Adipose tissue (tissue), 3 donors: Measurements from ENCODE around the gene ZNF124. TPM values are rescaled to one million over a fixed set of nuclear protein-coding genes. Genes with fewer than 3 reads are reported as not detected.
"Not testable (repeated sequence)": the region's sequence is repeated elsewhere in the genome, so short reads cannot be mapped to it uniquely, and the experiment has no call there.

Experiments
- H3K27ac ChIP-seq: one replicate; pipeline ENCODE4 v1.5.1; 2013; ENCODE audit warnings: low read depth, low read length
- WGBS, 3 donors: extraction: QIAGEN DNeasy Blood & Tissue Kit; methylation state at CpG; one replicate each; pipeline ENCODE4 v1.1.7; 2013; 5-methylcytosine and 5-hydroxymethylcytosine counted together
- polyA plus RNA-seq, 3 donors: library from polyadenylated mRNA; stranded (reverse); fragments of 200-250 nt; gene quantifications; one replicate each; pipeline ENCODE4 v1.2.3, GENCODE V29; 2013
- donor health status: healthy with polysubstance abuse.
- donor health status: Bipolar disorder and iron deficiency.
- donor health status: healthy.

The ZNF124 gene
- polyA plus RNA-seq, 3 donors, result 1.7 to 2.5 (median 1.9) TPM

GRCh38 chr1:247177755-247178154, 5.9 kb upstream of the ZNF124 start:
- no peak overlapping the region for H3K27ac ChIP-seq

DNA sequence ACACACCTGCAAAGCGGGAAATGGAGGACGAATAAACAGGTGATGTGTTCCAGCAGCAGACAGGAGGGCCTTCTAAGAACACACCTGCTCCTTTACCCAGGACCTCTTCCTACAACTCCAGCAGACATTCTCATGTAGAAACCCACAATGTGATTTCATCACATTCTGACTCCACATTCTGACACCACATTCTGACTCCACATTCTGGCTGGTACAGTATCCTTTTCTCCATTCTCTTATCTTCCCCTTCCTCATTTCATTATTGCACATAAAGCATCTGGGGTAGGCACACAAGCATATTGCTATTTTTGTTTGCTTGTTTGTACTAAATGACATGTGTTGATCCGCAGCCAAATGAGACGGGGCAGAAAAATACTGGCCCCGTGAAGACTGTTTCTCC, 3.6 kb upstream of the ZNF124 start:
- H3K27ac ChIP-seq, result no peak overlapping the region

DNA sequence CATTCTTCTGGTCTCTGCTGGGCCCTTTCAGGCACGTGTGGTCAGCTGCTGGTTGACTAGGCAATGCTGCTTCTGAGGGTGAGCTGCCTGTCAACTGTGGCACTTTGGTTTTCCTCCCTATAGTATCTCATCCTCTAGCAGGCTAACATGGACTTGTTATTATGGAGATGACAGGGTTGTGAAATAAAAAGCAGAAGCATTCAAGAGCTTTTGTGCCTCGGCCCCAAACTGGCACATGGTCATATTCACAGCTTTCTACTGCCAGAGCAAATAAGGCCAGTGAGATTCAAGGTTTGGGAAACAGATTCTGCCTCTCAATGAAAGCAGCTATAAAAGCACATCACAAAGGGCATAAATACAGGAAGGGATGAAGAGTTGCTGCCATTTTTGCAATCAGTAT, 1.6 kb upstream of the ZNF124 start:
- no peak overlapping the region for H3K27ac ChIP-seq
- 49 to 64% (median 56%) methylated on average over 2 of the region's 2 CpGs for WGBS, 3 donors

More for the DNA sequence above, 3.6 kb upstream of the ZNF124 start:
- 63 to 92% (median 86%) methylated on average over 5 of the region's 5 CpGs for WGBS, 3 donors

GRCh38 chr1:247172996-247173395, 1.2 kb upstream of the ZNF124 start:
- H3K27ac ChIP-seq, result no peak overlapping the region
- WGBS, 3 donors, result 55 to 85% (median 75%) methylated on average over 4 of the region's 4 CpGs

GRCh38 chr1:247171443-247171842, 377 bp downstream of the ZNF124 start:
- no CpG with 5 or more reads among the region's 46 CpGs for WGBS, 3 donors
- not testable (repeated sequence) for H3K27ac ChIP-seq

- H3K27ac ChIP-seq, result no peak overlapping the region
- WGBS, 3 donors, result 91 to 99% (median 96%) methylated on average over 4 of the region's 4 CpGs
Measured at GRCh38 chr1:247165674-247166073, 6.1 kb downstream of the ZNF124 start.

DNA sequence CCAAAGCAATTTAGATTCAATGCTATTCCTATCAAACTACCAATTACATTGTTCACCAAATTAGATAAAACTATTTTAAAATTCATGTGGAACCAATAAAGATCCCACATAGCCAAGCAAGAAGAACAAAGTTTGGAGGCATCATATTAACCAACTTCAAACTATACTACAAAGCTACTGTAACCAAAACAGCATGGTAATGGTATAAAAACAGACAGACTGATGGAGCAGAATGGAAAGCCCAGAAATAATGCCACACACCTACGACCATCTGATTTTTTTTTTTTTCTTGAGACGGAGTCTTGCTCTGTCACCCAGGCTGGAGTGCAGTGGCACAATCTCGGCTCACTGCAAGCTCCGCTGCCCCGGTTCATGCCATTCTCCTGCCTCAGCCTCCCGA, 7.1 kb downstream of the ZNF124 start:
- H3K27ac ChIP-seq, result no peak overlapping the region
- WGBS, 3 donors, result 96 to 98% (median 97%) methylated on average over 6 of the region's 6 CpGs

GRCh38 chr1:247156787-247157232, 15.0 kb downstream of the ZNF124 start:
- WGBS, 3 donors, result 97 to 99% (median 98%) methylated on average over 6 of the region's 6 CpGs

GRCh38 chr1:247147781-247148180, 24.0 kb downstream of the ZNF124 start:
- no peak overlapping the region for H3K27ac ChIP-seq
- 98 to 100% (median 99%) methylated on average over 2 of the region's 2 CpGs for WGBS, 3 donors

More at GRCh38 chr1:247156787-247157232, 15.0 kb downstream of the ZNF124 start:
- H3K27ac ChIP-seq, result no peak overlapping the region

DNA sequence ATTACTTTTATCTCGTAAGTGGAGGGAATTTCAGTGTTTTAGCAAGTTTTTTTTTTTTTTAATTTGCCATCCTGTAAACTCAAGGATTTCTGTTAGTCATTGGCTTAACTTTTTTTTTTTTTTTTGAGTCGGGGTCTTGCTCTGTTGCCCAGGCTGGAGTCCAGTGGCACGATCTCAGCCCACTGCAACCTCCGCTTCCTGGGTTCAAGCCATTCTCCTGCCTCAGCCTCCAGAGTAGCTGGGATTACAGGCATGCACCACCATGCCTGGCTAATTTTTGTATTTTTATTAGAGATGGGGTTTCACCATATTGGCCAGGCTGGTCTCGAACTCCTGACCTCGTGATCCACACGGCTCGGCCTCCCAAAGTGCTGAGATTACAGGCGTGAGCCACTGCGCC, 24.7 kb downstream of the ZNF124 start:
- 94 to 99% (median 96%) methylated on average over 10 of the region's 10 CpGs for WGBS, 3 donors
- not testable (repeated sequence) for H3K27ac ChIP-seq

DNA sequence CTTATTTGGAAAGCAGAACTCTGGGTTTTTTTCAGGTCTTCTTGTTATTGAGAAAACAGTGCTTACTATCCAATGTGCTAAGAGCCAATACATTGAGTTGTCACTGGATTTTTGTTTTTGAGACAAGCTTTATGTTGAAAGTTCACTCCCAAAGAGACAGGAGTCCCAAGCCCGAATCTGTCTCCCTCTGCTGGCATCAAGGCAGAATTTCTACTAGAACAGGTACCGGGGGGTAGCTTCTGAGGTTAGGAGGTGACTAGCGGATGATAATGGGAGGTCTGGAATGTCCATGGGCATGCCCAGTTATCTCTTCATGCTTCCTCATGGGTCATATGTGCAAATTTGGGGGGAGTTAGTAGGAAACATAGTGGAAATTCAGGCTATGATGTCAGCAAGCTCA, 25.1 kb downstream of the ZNF124 start:
- H3K27ac ChIP-seq, result no peak overlapping the region
- WGBS, 3 donors, result 99 to 100% (median 100%) methylated on average over 3 of the region's 3 CpGs

- 91 to 96% (median 96%) methylated on average over 6 of the region's 6 CpGs for WGBS, 3 donors
- no peak overlapping the region for H3K27ac ChIP-seq
Measured at GRCh38 chr1:247145279-247145678, 26.5 kb downstream of the ZNF124 start.

GRCh38 chr1:247139557-247139956, 32.3 kb downstream of the ZNF124 start:
- H3K27ac ChIP-seq, result not testable (repeated sequence)

DNA sequence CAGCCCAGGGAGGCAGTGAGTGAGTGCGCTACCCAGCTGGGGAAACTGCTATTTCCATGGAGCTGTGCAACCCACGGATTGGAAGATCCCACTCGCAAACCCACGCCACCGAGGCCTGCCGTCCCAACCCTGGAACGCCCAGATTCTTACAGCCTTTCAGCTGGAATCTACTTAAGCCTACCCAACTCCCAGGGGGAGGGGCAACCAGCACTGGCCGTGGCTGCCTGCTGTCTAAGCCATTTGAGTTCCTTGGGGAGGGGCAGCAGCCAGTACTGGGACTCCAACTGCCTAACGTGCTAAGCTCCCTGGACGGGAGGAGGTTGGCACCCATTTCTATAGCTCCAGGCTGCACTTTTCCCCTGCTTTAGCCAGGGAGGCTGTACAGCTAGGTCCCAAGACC, 40.6 kb downstream of the ZNF124 start:
- no peak overlapping the region for H3K27ac ChIP-seq
- WGBS, 3 donors, result 97 to 98% (median 97%) methylated on average over 10 of the region's 10 CpGs

GRCh38 chr1:247127519-247128282, 44.1 kb downstream of the ZNF124 start:
- WGBS, 3 donors, result 44 to 79% (median 70%) methylated on average over 12 to 13 of the region's 18 CpGs
- H3K27ac ChIP-seq, result not testable (repeated sequence)

GRCh38 chr1:247126601-247127000, 45.2 kb downstream of the ZNF124 start:
- no CpG with 5 or more reads among the region's 46 CpGs for WGBS, 3 donors
- H3K27ac ChIP-seq, result not testable (repeated sequence)

- not testable (repeated sequence) for H3K27ac ChIP-seq
- WGBS, 3 donors, result no CpG with 5 or more reads among the region's 25 CpGs
Measured at GRCh38 chr1:247126166-247126565, 45.7 kb downstream of the ZNF124 start.

- 71 to 79% (median 73%) methylated on average over 6 of the region's 6 CpGs for WGBS, 3 donors
- no peak overlapping the region for H3K27ac ChIP-seq
Measured at GRCh38 chr1:247121382-247121781, 50.4 kb downstream of the ZNF124 start.

- WGBS, 3 donors, result 82 to 92% (median 92%) methylated on average over 4 of the region's 4 CpGs
- not testable (repeated sequence) for H3K27ac ChIP-seq
Measured at GRCh38 chr1:247120408-247120668, 51.5 kb downstream of the ZNF124 start.

DNA sequence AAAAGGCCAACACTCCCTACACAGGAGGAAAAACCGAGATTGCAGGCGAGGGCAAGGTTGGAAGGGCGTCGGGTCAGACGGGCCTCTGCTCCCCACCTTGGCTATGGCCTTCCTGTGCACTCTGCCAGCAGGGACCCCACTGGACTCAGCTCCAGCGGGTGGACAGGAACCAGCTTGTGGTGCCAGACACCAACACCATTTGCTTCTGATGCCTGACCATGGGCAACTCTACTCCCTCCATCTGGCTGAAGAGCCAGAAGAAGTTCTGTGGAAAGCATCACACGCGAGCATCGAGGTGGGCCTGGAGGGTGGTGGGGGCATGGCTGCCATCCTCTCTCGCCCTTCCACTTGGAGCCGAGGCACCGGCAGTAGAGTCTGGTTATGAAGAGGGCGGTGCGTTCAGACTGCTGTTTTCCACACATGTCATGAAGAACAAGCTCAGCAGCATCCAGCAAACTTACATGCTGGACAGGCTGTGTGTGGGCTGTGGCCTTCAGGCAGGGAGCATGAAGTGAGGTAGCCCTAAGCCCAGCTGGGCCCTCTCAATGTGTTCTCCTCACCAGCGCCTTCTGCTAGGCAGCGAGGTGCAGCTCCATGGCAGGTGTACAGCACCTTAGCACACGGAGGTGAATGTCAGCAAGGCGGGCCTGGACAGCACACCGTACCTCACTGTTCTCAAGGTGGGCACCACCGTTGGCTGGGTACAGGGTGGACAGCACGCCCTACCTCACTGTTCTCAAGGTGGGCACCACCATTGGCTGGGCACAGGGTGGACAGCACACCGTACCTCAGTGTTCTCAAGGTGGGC, 52.0 kb downstream of the ZNF124 start:
- 93 to 96% (median 94%) methylated on average over 22 of the region's 22 CpGs for WGBS, 3 donors
- no peak overlapping the region for H3K27ac ChIP-seq
